ENCODE data around the gene MMEL1.

DNA sequence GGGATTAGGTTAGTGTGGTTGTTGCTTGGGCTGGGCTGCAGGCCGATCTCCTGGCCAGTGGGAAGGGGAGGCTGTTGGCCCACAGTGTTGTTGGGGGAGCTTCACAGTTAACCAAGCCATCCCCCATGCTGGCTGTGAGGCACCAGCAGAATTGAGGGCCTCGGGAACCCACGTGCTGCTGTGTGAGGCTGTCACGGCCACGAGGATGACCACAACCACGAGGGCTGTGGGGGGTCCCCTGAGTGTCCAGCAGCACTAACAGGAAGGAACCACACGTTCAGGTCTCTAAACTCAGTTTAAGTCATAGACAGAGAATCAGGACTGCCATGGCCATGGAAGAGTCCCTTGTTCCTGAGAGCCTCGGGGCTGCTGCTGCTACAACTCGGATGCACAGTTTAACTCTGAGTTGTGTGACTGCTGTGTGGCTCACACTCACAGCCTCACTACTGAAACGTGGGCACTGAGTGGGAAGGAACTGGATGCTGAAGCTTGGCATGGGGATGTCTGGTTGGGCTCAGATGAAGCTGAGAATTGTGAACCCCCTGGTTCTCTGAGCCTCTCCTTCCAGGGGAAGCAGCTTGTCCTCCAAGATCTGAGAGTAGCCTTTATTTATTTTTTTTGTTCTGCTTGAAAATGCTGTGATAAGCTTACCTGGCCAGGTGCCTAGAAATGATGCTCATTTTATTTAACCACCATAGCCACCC lies 4.8 kb upstream of the MMEL1 start:
- TF ChIP-seq CTCF (IDR thresholded peaks at IDR 0.05; ENCODE audit: low read length) = no peak
- no peak for TF ChIP-seq EZH2phosphoT487 (IDR thresholded peaks at IDR 0.05; ENCODE audit: low read length)
- TF ChIP-seq EZH2 (optimal IDR thresholded peaks at IDR 0.05; ENCODE audit: low read depth, low read length) = no peak
